Stimulated activated naive CD8-positive, alpha-beta T cell treated with anti-CD3 and anti-CD28 coated beads, Interleukin-15, Interleukin-2, amounts not matched to agents 100 U/mL and 50 U/mL, for 24 hours (primary cell): ENCODE data around the gene ADGRV1.

Experiments used
- ATAC-seq: fragments of 150-1000 bp; cut with Tn5 transposase; one replicate; pipeline ENCODE4 v1.10.0; 2021
- DNase-seq: peaks from one replicate; pipeline ENCODE4 v3.0.0; 2021

The ADGRV1 gene

GRCh38 chr5:91166059-91166807 lies 607.6 kb downstream of the ADGRV1 start:
- DNase-seq, result no peak
- ATAC-seq, result no peak

- no peak for DNase-seq
- no peak for ATAC-seq
Measured at GRCh38 chr5:91168859-91169258, 610.3 kb downstream of the ADGRV1 start.

- DNase-seq (no peak), ATAC-seq (peak; percentile 94)
Measured at GRCh38 chr5:91170266-91170665, 611.7 kb downstream of the ADGRV1 start.

GRCh38 chr5:91171322-91171721 lies 612.7 kb downstream of the ADGRV1 start:
- ATAC-seq (no peak), DNase-seq (no peak)

- ATAC-seq (no peak), DNase-seq (no peak)
Measured at GRCh38 chr5:91174396-91174795, 615.8 kb downstream of the ADGRV1 start.

GRCh38 chr5:91175708-91176107 lies 617.1 kb downstream of the ADGRV1 start:
- DNase-seq, result no peak
- ATAC-seq, result peak; percentile 40

- ATAC-seq (no peak), DNase-seq (no peak)
Measured at GRCh38 chr5:91176288-91177016, 617.9 kb downstream of the ADGRV1 start.

- no peak for ATAC-seq
- no peak for DNase-seq
Measured at GRCh38 chr5:91177085-91177484, 618.5 kb downstream of the ADGRV1 start.

- ATAC-seq, result no peak
Measured at GRCh38 chr5:91177639-91178038, 619.0 kb downstream of the ADGRV1 start.

GRCh38 chr5:91178461-91178860 lies 619.9 kb downstream of the ADGRV1 start:
- DNase-seq (no peak), ATAC-seq (peak; percentile 40)

More at GRCh38 chr5:91177639-91178038, 619.0 kb downstream of the ADGRV1 start:
- DNase-seq, result no peak

- DNase-seq (no peak), ATAC-seq (no peak)
Measured at GRCh38 chr5:91179018-91179417, 620.4 kb downstream of the ADGRV1 start.

GRCh38 chr5:91180506-91180905 lies 621.9 kb downstream of the ADGRV1 start:
- DNase-seq (no peak), ATAC-seq (no peak)

- ATAC-seq, result no peak
Measured at GRCh38 chr5:91182763-91183162, 624.2 kb downstream of the ADGRV1 start.

GRCh38 chr5:91183743-91184142 lies 625.1 kb downstream of the ADGRV1 start:
- ATAC-seq (no peak), DNase-seq (no peak)

More at GRCh38 chr5:91182763-91183162, 624.2 kb downstream of the ADGRV1 start:
- no peak for DNase-seq

- DNase-seq (no peak), ATAC-seq (no peak)
Measured at GRCh38 chr5:91186101-91186500, 627.5 kb downstream of the ADGRV1 start.

GRCh38 chr5:91187032-91187431 lies 628.4 kb downstream of the ADGRV1 start:
- no peak for ATAC-seq

GRCh38 chr5:91188755-91189154 lies 630.2 kb downstream of the ADGRV1 start:
- DNase-seq (no peak), ATAC-seq (no peak)

More at GRCh38 chr5:91187032-91187431, 628.4 kb downstream of the ADGRV1 start:
- DNase-seq, result no peak

GRCh38 chr5:91189480-91190313 lies 631.1 kb downstream of the ADGRV1 start:
- DNase-seq (no peak), ATAC-seq (no peak)

- no peak for ATAC-seq
- no peak for DNase-seq
Measured at GRCh38 chr5:91190314-91190690, 631.7 kb downstream of the ADGRV1 start.

- DNase-seq, result no peak
- no peak for ATAC-seq
Measured at GRCh38 chr5:91194824-91195381, 636.3 kb downstream of the ADGRV1 start.

GRCh38 chr5:91200692-91201091 lies 642.1 kb downstream of the ADGRV1 start:
- ATAC-seq, result no peak

GRCh38 chr5:91206103-91206502 lies 647.5 kb downstream of the ADGRV1 start:
- ATAC-seq (no peak), DNase-seq (no peak)

More at GRCh38 chr5:91200692-91201091, 642.1 kb downstream of the ADGRV1 start:
- no peak for DNase-seq
